ENCODE measurements around the gene APEH.

Gene APEH

GRCh38 chr3:49732597-49732996 is 58.4 kb downstream of the APEH start:
- no peak for DNase-seq

GRCh38 chr3:49733551-49733950 is 59.4 kb downstream of the APEH start:
- no peak for DNase-seq
